CD14-positive monocyte (primary cell): ENCODE measurements around the gene ARHGAP10. TPM values are rescaled to one million over a fixed set of nuclear protein-coding genes. Genes with fewer than 3 reads are reported as not detected.

Experiments
- DNase-seq, 3 donors: peaks; one replicate each; pipeline ENCODE4 v3.0.0-alpha.2; 2011 to 2022
- H2AFZ ChIP-seq: 2 replicates; pipeline ENCODE4 v1.6.0; 2012; ENCODE audit warnings: mild to moderate bottlenecking, low read depth, low read length, inconsistent platforms; ENCODE audit not compliant: insufficient read depth, poor library complexity, severe bottlenecking
- H3K27ac ChIP-seq, 2 donors: 1 replicate in 1 of 2; 2 replicates in 1 of 2; pipeline ENCODE4 v1.5.1; 2012 to 2013; ENCODE audit warnings: low read length in 2 of 2, control low read depth in 1 of 2, inconsistent platforms in 1 of 2, low read depth in 1 of 2, mild to moderate bottlenecking in 1 of 2
- H3K27me3 ChIP-seq, 2 donors: one replicate each; pipeline versions ENCODE4 v1.6.0 to v1.6.1; 2011 to 2013; ENCODE audit warnings: low read length in 2 of 2; ENCODE audit not compliant: control insufficient read depth in 2 of 2, insufficient read depth in 2 of 2
- H3K36me3 ChIP-seq, 2 donors: replicated peaks in 1 of 2; 1 replicate in 1 of 2; 2 replicates in 1 of 2; pipeline versions ENCODE4 v1.5.1 to v1.6.1; 2012 to 2013; ENCODE audit warnings: low read length in 2 of 2, control low read depth in 1 of 2, inconsistent platforms in 1 of 2, mild to moderate bottlenecking in 1 of 2; ENCODE audit not compliant: insufficient read depth in 2 of 2, control insufficient read depth in 1 of 2
- H3K4me1 ChIP-seq, 2 donors: 1 replicate in 1 of 2; 2 replicates in 1 of 2; pipeline versions ENCODE4 v1.5.1 to v1.6.1; 2012 to 2013; ENCODE audit warnings: low read length in 2 of 2, control low read depth in 1 of 2, inconsistent platforms in 1 of 2, mild to moderate bottlenecking in 1 of 2, moderate library complexity in 1 of 2; ENCODE audit not compliant: insufficient read depth in 2 of 2, control insufficient read depth in 1 of 2
- H3K4me2 ChIP-seq: replicated peaks from 2 replicates; pipeline ENCODE3; 2012; ENCODE audit warnings: low read length, moderate library complexity, mild to moderate bottlenecking; ENCODE audit not compliant: poor library complexity, severe bottlenecking; ENCODE audit errors: extremely low read depth
- H3K4me3 ChIP-seq, 3 experiments: fragments of 200-600 bp in 1 of 3; sonication (generic) in 1 of 3; replicated peaks in 1 of 3; 1 replicate in 2 of 3; 2 replicates in 1 of 3; pipeline ENCODE4 v1.5.1; 2011 to 2013; ENCODE audit warnings: low read length in 3 of 3, mild to moderate bottlenecking in 3 of 3, control low read depth in 2 of 3, low read depth in 2 of 3, inconsistent platforms in 1 of 3, moderate library complexity in 1 of 3
- H3K79me2 ChIP-seq: 2 replicates; pipeline ENCODE4 v1.6.0; 2012; ENCODE audit warnings: mild to moderate bottlenecking, control low read depth, inconsistent platforms, low read length, moderate library complexity; ENCODE audit not compliant: insufficient read depth
- H3K9ac ChIP-seq: 2 replicates; pipeline ENCODE4 v1.6.0; 2017; ENCODE audit warnings: low read length, mild to moderate bottlenecking; ENCODE audit not compliant: insufficient read depth, poor library complexity, severe bottlenecking
- H3K9me3 ChIP-seq, 2 donors: replicated peaks in 1 of 2; 1 replicate in 1 of 2; 2 replicates in 1 of 2; pipeline versions ENCODE4 v1.5.1 to v1.6.1; 2012 to 2013; ENCODE audit warnings: low read length in 2 of 2, control low read depth in 1 of 2; ENCODE audit not compliant: control insufficient read depth in 1 of 2, insufficient read depth in 1 of 2
- H4K20me1 ChIP-seq: 2 replicates; pipeline ENCODE4 v1.6.0; 2012; ENCODE audit warnings: mild to moderate bottlenecking, low read length, control low read depth, moderate library complexity; ENCODE audit not compliant: insufficient read depth
- H3K27ac Mint-ChIP-seq, 7 donors: one replicate each; pipeline ENCODE4 v1.8.0; 2020; ENCODE audit warnings: mild to moderate bottlenecking in 7 of 7, mixed read lengths in 7 of 7, moderate library complexity in 6 of 7, inconsistent platforms in 2 of 7
- H3K27me3 Mint-ChIP-seq, 3 donors: one replicate each; pipeline ENCODE4 v1.8.0; 2021 to 2022; ENCODE audit warnings: low read depth in 3 of 3, mild to moderate bottlenecking in 3 of 3, mixed read lengths in 3 of 3, moderate library complexity in 3 of 3, inconsistent platforms in 1 of 3
- H3K36me3 Mint-ChIP-seq, 2 donors: one replicate each; pipeline ENCODE4 v1.8.0; 2020; ENCODE audit warnings: mixed read lengths in 2 of 2, inconsistent platforms in 1 of 2, mild to moderate bottlenecking in 1 of 2
- H3K4me1 Mint-ChIP-seq: one replicate; pipeline ENCODE4 v1.8.0; 2020; ENCODE audit warnings: mild to moderate bottlenecking, mixed read lengths
- H3K4me3 Mint-ChIP-seq, 2 donors: one replicate each; pipeline ENCODE4 v1.8.0; 2020; ENCODE audit warnings: mild to moderate bottlenecking in 2 of 2, mixed read lengths in 2 of 2, moderate library complexity in 1 of 2
- H3K9me3 Mint-ChIP-seq, 7 donors: one replicate each; pipeline ENCODE4 v1.8.0; 2020 to 2022; ENCODE audit warnings: mixed read lengths in 7 of 7, mild to moderate bottlenecking in 6 of 7, moderate library complexity in 6 of 7, inconsistent platforms in 2 of 7
- WGBS: methylation state at CpG from one replicate; pipeline ENCODE4 v1.1.5; 2013; ENCODE audit warnings: missing lambda C conversion rate; ENCODE audit not compliant: insufficient coverage; 5-methylcytosine and 5-hydroxymethylcytosine counted together
- intact Hi-C, 2 donors: fragments of 100-400 bp; cut with micrococcal nuclease; formaldehyde crosslinking; loops; one replicate each; pipeline versions ENCODE4 v1.15.0 to v1.15.1; 2023
- polyA plus RNA-seq, 3 donors: library from polyadenylated mRNA; depleted of rRNA in 1 of 3; unstranded in 2 of 3; stranded (reverse) in 1 of 3; fragments of 300-500 nt in 2 of 3; fragments of >200 nt in 1 of 3; fragmentation: Illumina TruSeq in 2 of 3; gene quantifications; 1 replicate in 2 of 3; 2 replicates in 1 of 3; pipeline ENCODE4 v1.2.3, GENCODE V29; 2012 to 2021
- TF ChIP-seq, protein P1 (sequence below): fragments of 200-600 bp; IDR thresholded peaks from one replicate; pipeline ENCODE4 v1.8.0; 2022; ENCODE audit warnings: antibody characterized with exemption, mild to moderate bottlenecking

Gene ARHGAP10
- polyA plus RNA-seq, 3 donors: 1.7 to 4.3 (median 3.0) TPM

DNA sequence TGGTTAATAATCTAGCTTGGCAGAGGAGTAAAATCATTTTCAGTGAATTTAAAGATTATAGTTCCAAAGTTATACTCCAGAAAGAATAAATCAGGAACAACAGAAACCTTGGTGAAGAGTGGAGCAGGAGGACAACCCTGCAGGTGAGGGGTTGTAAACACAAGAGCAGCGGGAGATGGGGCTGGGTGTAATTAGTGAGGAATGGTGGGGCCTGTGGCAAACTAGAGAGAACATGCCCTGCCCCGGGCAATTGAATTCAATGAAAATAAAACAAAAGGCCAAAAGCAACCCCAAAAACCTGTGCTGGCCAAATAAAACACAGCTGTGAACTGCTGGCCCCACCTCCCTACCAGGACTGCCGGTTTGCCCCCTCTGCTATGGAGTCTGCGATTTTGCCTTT is 385.1 kb downstream of the ARHGAP10 start:
- no peak overlapping the region for H2AFZ ChIP-seq
- no peaks in the 10 kb centered on the region for H3K36me3 Mint-ChIP-seq
- no peaks in the 10 kb centered on the region for H3K27me3 ChIP-seq
- TF ChIP-seq, protein P1, sequence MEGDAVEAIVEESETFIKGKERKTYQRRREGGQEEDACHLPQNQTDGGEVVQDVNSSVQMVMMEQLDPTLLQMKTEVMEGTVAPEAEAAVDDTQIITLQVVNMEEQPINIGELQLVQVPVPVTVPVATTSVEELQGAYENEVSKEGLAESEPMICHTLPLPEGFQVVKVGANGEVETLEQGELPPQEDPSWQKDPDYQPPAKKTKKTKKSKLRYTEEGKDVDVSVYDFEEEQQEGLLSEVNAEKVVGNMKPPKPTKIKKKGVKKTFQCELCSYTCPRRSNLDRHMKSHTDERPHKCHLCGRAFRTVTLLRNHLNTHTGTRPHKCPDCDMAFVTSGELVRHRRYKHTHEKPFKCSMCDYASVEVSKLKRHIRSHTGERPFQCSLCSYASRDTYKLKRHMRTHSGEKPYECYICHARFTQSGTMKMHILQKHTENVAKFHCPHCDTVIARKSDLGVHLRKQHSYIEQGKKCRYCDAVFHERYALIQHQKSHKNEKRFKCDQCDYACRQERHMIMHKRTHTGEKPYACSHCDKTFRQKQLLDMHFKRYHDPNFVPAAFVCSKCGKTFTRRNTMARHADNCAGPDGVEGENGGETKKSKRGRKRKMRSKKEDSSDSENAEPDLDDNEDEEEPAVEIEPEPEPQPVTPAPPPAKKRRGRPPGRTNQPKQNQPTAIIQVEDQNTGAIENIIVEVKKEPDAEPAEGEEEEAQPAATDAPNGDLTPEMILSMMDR: no peak
- H3K27ac ChIP-seq: no peak overlapping the region
- no peaks in the 10 kb centered on the region for H4K20me1 ChIP-seq
- no peaks in the 10 kb centered on the region for H3K27me3 Mint-ChIP-seq
- H3K9ac ChIP-seq: no peak overlapping the region
- H3K79me2 ChIP-seq: no peaks in the 10 kb centered on the region
- H3K9me3 ChIP-seq: peaks cover 2 to 5% of the 10 kb centered on the region in 2 donors
- peaks cover 2% of the 10 kb centered on the region for H3K4me1 Mint-ChIP-seq
- H3K9me3 Mint-ChIP-seq: peaks cover 0 to 10% (median 2%) of the 10 kb centered on the region in 7 donors
- H3K4me2 ChIP-seq: no peak overlapping the region
- no peak for DNase-seq
- WGBS: 96% methylated on average over 4 of the region's 4 CpGs
- intact Hi-C loops: no loop called here
- H3K36me3 ChIP-seq: no peaks in the 10 kb centered on the region
- H3K4me3 ChIP-seq: no peak overlapping the region
- H3K4me1 ChIP-seq: no peaks in the 10 kb centered on the region
- H3K27ac Mint-ChIP-seq: no peak overlapping the region
- H3K4me3 Mint-ChIP-seq: no peak overlapping the region

DNA sequence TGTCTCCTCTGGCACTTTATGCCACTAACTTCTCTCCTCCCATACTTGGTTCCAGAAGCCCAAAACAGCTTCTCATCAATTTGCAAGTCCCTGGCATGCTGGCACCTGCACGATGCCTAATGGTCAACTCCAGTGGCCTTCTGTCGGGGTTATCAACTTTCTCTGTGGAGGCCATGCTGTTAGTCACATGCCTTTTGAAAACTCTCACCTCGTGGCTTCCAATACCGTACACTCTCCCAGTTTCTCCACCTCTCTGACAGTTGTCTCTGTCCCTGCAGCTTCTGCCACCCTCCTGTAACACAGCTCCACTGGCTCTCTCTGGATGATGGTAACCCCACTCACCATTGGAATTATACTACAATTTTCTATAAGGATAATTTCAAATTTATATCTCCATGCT is 386.3 kb downstream of the ARHGAP10 start:
- no peak for DNase-seq
- Mint-ChIP-seq H3K4me1 (peaks cover 2% of the 10 kb centered on the region), H3K27ac (no peak overlapping the region), H3K4me3 (no peak overlapping the region), H3K36me3 (no peaks in the 10 kb centered on the region), H3K27me3 (no peaks in the 10 kb centered on the region), H3K9me3 (peaks cover 7 to 19% (median 13%) of the 10 kb centered on the region in 7 donors)
- H3K27ac ChIP-seq: no peak overlapping the region
- no peaks in the 10 kb centered on the region for H4K20me1 ChIP-seq
- H3K9ac ChIP-seq: no peak overlapping the region
- H3K9me3 ChIP-seq: peaks cover 11 to 14% of the 10 kb centered on the region in 2 donors
- H3K79me2 ChIP-seq: no peaks in the 10 kb centered on the region
- H3K4me1 ChIP-seq: no peaks in the 10 kb centered on the region
- TF ChIP-seq, protein P1: no peak
- no peaks in the 10 kb centered on the region for H3K36me3 ChIP-seq
- H3K27me3 ChIP-seq: no peaks in the 10 kb centered on the region
- no peak overlapping the region for H2AFZ ChIP-seq
- no peak overlapping the region for H3K4me3 ChIP-seq
- 96% methylated on average over 4 of the region's 4 CpGs for WGBS
- no peak overlapping the region for H3K4me2 ChIP-seq
- intact Hi-C loops: no loop called here
